ENCODE data around the gene CRELD2. TPM values are rescaled to one million over a fixed set of nuclear protein-coding genes. Genes with fewer than 3 reads are reported as not detected.

CRELD2 gene
- 44.3 to 117 TPM (median 49.9 TPM) in 3 replicates for total RNA-seq
- long read RNA-seq, transcript CRELD2-201 (10 exons, 1,357 nt), result major isoform, 97 of 119 reads
- long read RNA-seq, partial matches to known transcripts, result 0 of 119 reads
- long read RNA-seq, other reads (novel, unspliced or antisense), result 18 of 119 reads

GRCh38 chr22:49917974-49918910, at the start of gene CRELD2, which contains the start of gene ALG12:
Gene CRELD2, plus strand, starts transcription at chr22:49918634. Its CDS starts 136 bp downstream, at chr22:49918770.
Gene ALG12, minus strand, starts transcription at chr22:49918438. Its CDS starts 4,673 bp downstream, at chr22:49913765.
- H3K4me1 Mint-ChIP-seq (ENCODE audit: low read depth), result peaks cover 19% of the 10 kb centered on the region
- no peaks in the 10 kb centered on the region for H3K36me3 Mint-ChIP-seq (ENCODE audit: low read depth)
- peak within 1 kb of the TSS; percentile 84 for H3K27ac Mint-ChIP-seq (ENCODE audit: unreplicated experiment)
- peak within 1 kb of the TSS; percentile 76 for H3K4me3 Mint-ChIP-seq (ENCODE audit: unreplicated experiment)
- TF ChIP-seq CTCF (IDR thresholded peaks at IDR 0.05), result no peak
- H3K27me3 Mint-ChIP-seq (ENCODE audit: low read depth), result no peaks in the 10 kb centered on the region
- no peaks in the 10 kb centered on the region for H3K9me3 Mint-ChIP-seq (ENCODE audit: low read depth)
- DNase-seq (ENCODE audit: low spot score), result peak; percentile 99

- Mint-ChIP-seq H3K9me3 (ENCODE audit: low read depth) (peaks cover 35% of the 10 kb centered on the region), H3K4me3 (ENCODE audit: unreplicated experiment) (no peak overlapping the region), H3K27ac (ENCODE audit: unreplicated experiment) (no peak overlapping the region), H3K36me3 (ENCODE audit: low read depth) (peaks cover 21% of the 10 kb centered on the region), H3K27me3 (ENCODE audit: low read depth) (no peaks in the 10 kb centered on the region), H3K4me1 (ENCODE audit: low read depth) (peaks cover 7% of the 10 kb centered on the region)
- DNase-seq (ENCODE audit: low spot score), result peak; percentile 57
- TF ChIP-seq CTCF (IDR thresholded peaks at IDR 0.05), result no peak
Observed at GRCh38 chr22:49869086-49869830, 49.2 kb upstream of the CRELD2 start.

GRCh38 chr22:49869845-49870712, 48.4 kb upstream of the CRELD2 start:
- H3K4me1 Mint-ChIP-seq (ENCODE audit: low read depth), result peaks cover 6% of the 10 kb centered on the region
- no peak overlapping the region for H3K27ac Mint-ChIP-seq (ENCODE audit: unreplicated experiment)
- H3K27me3 Mint-ChIP-seq (ENCODE audit: low read depth), result no peaks in the 10 kb centered on the region
- no peak for TF ChIP-seq CTCF (IDR thresholded peaks at IDR 0.05)
- H3K36me3 Mint-ChIP-seq (ENCODE audit: low read depth), result peaks cover 21% of the 10 kb centered on the region
- H3K4me3 Mint-ChIP-seq (ENCODE audit: unreplicated experiment), result no peak overlapping the region
- peaks cover 35% of the 10 kb centered on the region for H3K9me3 Mint-ChIP-seq (ENCODE audit: low read depth)
- DNase-seq (ENCODE audit: low spot score), result no peak

GRCh38 chr22:49871482-49871881, 47.0 kb upstream of the CRELD2 start:
- Mint-ChIP-seq H3K4me3 (ENCODE audit: unreplicated experiment) (no peak overlapping the region), H3K27me3 (ENCODE audit: low read depth) (no peaks in the 10 kb centered on the region), H3K27ac (ENCODE audit: unreplicated experiment) (no peak overlapping the region), H3K9me3 (ENCODE audit: low read depth) (peaks cover 26% of the 10 kb centered on the region), H3K4me1 (ENCODE audit: low read depth) (peaks cover 6% of the 10 kb centered on the region), H3K36me3 (ENCODE audit: low read depth) (peaks cover 20% of the 10 kb centered on the region)
- no peak for TF ChIP-seq CTCF (IDR thresholded peaks at IDR 0.05)
- no peak for DNase-seq (ENCODE audit: low spot score)
